ENCODE data around the gene EAF2.

Gene EAF2

DNA sequence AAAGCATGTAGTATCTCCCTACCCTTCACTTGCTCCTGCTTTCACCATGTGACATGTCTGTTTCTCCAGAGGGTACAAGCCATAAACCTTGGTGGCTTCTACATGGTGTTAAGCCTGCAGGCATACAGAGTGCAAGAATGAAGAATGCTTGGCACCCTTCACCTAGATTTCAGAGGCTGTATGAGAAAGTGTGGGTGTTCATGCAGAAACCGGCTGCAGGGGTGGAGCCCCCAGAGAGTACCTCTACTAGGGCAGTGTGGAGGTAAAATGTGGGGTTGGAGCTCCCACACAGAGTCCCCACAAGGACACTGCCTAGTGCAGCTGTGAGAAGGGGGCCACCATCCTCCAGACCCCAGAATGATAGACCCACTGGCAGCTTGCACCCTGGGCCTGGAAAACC, 91.4 kb downstream of the EAF2 start:
- no peak overlapping the region for H3K4me3 ChIP-seq (ENCODE audit: low read depth, low read length)
- no peak for DNase-seq (ENCODE audit: low read depth)
- TF ChIP-seq, protein P1, sequence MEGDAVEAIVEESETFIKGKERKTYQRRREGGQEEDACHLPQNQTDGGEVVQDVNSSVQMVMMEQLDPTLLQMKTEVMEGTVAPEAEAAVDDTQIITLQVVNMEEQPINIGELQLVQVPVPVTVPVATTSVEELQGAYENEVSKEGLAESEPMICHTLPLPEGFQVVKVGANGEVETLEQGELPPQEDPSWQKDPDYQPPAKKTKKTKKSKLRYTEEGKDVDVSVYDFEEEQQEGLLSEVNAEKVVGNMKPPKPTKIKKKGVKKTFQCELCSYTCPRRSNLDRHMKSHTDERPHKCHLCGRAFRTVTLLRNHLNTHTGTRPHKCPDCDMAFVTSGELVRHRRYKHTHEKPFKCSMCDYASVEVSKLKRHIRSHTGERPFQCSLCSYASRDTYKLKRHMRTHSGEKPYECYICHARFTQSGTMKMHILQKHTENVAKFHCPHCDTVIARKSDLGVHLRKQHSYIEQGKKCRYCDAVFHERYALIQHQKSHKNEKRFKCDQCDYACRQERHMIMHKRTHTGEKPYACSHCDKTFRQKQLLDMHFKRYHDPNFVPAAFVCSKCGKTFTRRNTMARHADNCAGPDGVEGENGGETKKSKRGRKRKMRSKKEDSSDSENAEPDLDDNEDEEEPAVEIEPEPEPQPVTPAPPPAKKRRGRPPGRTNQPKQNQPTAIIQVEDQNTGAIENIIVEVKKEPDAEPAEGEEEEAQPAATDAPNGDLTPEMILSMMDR (IDR thresholded peaks at IDR 0.05; ENCODE audit: insufficient read depth, low read depth, low read length, missing control alignments) = no peak
